T-helper 1 cell treated with Interleukin-12 subunit alpha and Interleukin-12 subunit beta and Interleukin-4 antibody, amounts not matched to agents 30 ng/mL and 1 ng/mL, for 36 hours (primary cell): ENCODE measurements around the gene BHLHE23. TPM values are rescaled to one million over a fixed set of nuclear protein-coding genes. Genes with fewer than 3 reads are reported as not detected.
"Not testable (repeated sequence)": the region's sequence is repeated elsewhere in the genome, so short reads cannot be mapped to it uniquely, and the experiment has no call there.

Experiments used
- intact Hi-C: fragments of 100-400 bp; cut with micrococcal nuclease; formaldehyde crosslinking; loops from one replicate; pipeline ENCODE4 v1.15.1; 2024
- total RNA-seq: library from RNA; stranded (reverse); gene quantifications from 2 replicates; pipeline ENCODE4 v1.2.3, GENCODE V29; 2022

Gene BHLHE23
- total RNA-seq, 1 donor from 2014 or later = not detected

GRCh38 chr20:63043348-63044203 is 36.8 kb upstream of the BHLHE23 start:
- intact Hi-C loops = no loop called here

DNA sequence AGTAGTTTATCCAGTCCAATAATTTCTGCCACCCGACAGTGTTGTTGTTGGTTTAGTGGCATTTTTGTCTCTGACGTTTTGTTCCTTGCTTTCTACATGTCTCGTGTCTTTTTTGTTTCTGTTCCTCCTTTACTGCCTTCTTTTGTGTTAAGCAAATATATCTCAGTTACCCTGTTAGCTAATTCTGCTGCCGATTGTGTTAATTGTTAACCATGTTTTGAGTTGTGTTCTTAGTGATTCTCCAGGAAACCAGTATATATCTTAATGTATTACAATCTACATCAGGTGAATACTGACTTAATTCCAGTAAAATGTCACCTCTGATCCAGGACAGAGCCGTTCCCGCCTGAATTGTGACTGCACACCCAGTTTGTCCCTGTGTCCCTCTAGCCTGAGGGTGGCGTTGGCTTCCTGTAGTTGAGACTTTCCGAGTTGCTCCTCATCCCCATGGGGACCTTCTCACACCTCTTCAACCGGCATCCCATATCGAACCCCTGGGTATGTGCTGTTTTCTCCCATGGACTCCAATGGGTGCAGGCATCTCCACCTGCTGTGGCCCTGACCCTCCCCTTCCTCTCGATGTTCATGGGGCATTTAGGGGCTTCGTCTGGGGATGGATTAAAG is 35.8 kb upstream of the BHLHE23 start:
- intact Hi-C loops = no loop called here

- intact Hi-C loops = no loop called here
Measured at GRCh38 chr20:63041776-63042175, 35.0 kb upstream of the BHLHE23 start.

DNA sequence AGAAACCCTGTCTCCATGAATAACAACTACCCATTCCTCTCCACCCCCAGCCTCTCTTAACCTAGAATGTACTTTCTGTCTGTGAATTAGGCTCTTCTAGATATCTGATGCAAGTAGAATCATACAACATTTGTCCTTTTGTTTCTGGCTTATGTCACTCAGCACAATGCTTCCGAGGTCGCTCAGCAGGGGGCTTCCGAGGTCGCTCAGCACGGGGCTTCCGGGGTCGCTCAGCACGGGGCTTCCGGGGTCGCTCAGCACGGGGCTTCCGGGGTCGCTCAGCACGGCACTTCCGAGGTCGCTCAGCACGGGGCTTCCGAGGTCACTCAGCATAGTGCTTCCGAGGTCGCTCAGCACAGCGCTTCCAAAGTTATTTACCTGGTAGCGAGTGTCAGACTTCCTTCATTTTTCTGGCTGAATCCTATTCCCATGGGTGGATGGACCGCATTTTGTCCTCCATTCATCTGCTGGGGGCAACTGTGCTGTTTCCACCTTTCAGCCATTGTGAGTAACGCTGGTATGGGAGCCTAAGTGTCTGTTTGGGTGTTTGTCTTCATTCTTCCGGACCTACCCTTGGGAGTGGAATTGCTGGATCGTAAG is 31.0 kb upstream of the BHLHE23 start:
- intact Hi-C loops = loop anchor here (1.0 kb wide), 1 partner anchor 74 kb away; no protein-coding TSS in a partner anchor

DNA sequence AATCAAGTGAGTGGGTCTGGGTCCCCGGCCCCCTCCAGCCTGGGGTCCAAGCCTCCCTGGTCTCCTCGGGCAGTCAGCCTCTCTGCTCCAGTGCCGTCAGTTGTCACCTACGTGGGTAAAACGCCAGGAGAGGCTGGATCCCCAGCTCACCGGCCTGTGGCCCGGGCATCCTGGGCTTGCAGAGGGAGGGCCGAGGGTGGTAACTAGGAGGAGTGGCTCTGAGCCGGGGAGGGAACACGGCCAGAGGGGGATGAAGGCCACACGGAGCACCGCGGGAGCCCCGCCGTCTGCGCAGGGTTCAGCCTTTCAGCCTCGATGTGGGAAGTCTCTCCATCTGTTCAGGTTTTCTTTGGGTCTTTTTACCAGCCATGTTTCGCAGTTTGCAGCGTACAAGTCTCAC is 29.5 kb upstream of the BHLHE23 start:
- intact Hi-C loops = no loop called here

- intact Hi-C loops = no loop called here
Measured at GRCh38 chr20:63035603-63036185, 28.9 kb upstream of the BHLHE23 start.

GRCh38 chr20:63034710-63035602 is 28.2 kb upstream of the BHLHE23 start:
- intact Hi-C loops = not testable (repeated sequence)

DNA sequence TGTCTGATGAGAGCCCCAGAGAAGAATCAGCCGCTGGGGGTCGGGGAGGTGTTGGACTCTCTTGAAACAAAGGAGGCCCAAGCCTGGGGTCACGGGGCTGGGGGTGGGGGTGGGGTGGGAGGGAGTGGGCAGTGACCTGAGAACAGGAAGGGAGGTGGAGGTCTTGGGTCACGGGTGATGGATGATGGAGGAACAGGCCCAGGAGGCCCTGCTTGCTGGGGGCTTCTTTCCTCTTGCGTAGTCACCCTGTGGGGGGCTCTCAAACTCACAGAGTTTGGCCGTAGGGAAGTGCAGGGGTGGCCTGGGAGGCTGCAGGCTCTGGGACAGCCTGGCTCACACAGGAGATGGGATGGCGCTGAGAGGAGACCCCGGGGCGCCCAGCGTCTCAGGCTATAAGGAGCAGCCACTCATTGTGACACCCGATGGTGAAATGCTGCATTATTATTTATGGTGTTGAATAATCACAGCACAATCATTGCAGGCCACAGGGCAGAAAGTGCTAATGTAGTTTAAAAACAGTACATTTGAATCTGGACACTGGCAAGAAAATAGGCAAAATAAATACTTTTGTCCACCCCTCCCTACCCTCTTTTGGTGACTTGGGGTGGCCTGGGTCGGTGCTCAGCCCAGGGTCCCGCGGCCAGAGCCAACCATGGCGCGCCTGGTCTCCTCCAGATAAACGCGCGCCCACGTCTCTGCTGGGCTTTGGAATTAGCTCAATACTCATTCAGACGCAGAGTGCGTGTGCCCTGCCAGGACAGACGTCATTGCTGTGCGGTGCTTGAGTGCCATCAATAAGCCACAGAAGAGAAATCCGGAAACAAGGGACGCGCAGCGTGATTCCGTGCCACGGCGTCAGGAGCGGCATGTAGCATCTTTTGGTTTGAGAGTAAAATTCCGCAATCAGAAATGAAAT is 27.3 kb upstream of the BHLHE23 start:
- intact Hi-C loops = no loop called here

DNA sequence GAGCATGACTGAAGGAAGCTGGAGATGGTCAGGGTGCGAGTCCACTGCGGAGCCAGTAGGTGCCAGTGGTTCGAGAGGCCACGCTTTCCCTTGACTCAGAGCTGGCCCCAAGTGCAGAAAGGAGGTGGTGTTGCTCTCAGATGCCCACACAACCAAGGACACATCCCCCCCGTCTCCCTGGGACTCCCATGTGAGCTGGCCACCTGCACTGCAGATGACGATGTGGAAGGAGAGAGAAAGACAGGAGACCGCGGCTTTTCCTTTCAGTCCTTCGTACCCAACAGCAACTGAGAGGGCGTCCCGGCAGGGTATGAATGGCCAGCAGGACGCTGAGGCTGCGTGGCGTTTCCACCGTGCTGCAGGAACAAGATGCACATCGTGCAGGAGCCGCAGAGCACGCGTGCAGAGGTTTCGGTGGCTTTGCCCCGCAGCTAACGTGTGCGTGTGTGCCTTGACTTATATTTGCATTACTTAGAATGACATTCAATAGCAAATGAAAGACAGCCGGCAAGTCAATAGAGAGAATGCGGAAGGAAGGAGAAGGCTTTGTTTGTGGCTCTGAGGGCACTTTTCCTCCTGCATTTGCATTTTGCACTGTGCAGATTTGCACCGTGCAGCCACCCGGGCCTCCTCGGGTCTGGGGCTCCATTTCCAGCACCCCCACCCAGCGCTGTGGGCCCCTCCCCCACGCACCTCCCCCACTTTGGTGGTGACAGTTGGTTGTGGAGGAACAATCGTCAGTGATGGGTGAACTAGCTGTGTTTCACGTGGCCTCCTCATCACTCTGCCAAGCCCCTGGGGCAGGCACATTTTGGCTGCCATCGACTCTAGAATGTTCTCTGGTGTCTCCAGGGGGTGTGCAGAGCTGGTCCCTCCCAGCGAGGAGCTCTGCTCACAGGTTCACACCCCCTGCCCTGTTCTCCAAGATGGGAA is 26.4 kb upstream of the BHLHE23 start:
- intact Hi-C loops = no loop called here

GRCh38 chr20:63032026-63032800 is 25.4 kb upstream of the BHLHE23 start:
- intact Hi-C loops = no loop called here

GRCh38 chr20:63031251-63032014 is 24.7 kb upstream of the BHLHE23 start:
- intact Hi-C loops = no loop called here

GRCh38 chr20:63029358-63030121 is 22.8 kb upstream of the BHLHE23 start:
- intact Hi-C loops = no loop called here

- intact Hi-C loops = no loop called here
Measured at GRCh38 chr20:63028461-63028921, 21.7 kb upstream of the BHLHE23 start.

DNA sequence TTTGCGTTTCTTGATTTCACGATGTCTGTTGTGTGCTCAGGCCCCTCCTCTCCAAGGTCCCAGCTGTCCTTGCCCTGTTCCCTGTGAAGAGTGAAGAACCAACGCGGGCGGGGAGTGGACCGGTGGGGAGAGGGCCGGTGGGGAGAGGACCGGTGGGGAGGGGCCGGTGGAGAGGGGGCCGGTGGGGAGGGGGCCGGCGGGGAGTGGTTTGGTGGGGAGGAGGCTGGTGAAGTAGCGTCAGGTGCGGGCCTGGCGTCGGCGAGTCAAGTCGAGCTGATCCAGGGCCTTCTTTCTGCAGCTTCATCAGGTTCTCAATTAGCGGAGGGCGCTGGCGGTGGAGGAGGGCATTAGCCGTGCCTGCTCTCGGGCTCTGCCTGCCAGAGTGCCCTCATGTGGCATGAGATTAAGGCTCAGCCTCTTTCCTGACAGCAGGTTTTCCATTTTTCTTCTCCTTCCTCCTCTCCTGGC is 21.2 kb upstream of the BHLHE23 start:
- intact Hi-C loops = no loop called here

DNA sequence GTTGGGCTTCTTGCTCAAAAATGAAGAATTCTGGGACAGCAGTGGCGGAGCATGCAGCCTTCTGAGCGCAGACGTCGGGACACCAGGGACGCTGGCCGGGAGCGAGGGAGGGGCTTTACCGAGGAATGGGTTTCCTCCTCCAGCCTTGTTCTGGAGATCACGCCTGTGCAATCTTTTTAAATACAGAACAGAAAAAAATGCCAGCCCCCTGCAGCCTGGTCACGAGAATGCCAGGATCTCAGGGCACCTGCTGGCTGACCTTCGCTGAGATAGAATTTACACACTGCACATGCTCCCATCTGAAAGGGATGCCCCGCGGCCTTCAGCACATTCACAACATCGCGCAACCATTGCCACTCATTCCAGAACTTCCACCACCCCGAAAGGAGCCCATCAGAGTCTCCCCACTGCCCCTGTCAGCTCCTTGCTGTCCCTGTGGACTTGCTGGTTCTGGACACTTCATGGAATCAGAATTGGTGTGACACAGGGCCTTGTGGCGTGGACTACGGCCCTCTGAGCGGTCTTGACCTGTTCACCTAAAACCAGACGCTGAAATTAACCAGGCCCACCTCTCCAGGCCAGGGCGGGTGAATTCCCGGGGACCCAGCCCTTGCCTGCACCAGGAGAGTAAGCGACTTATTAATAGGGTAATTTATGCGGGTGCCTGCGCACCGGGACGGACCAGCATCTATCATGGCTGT is 20.6 kb upstream of the BHLHE23 start:
- intact Hi-C loops = no loop called here
